AG04449 (cell line): ENCODE results near the gene WNT16.
A peak's percentile ranks its signal among the peaks of the same experiment; 100 is the strongest.

Experiments
- CTCF ChIA-PET: fragments of 350-600 bp; formaldehyde crosslinking; extraction: SDS; loops from one replicate; lab custom pipeline; 2021; ENCODE audit warnings: antibody characterized with exemption; lab: Yijun Ruan, JAX
- POLR2A ChIA-PET: fragments of 400-600, 350-600 bp; formaldehyde crosslinking; extraction: SDS; loops from one replicate; lab custom pipeline; 2020; ENCODE audit warnings: antibody characterized with exemption, inconsistent platforms; lab: Yijun Ruan, JAX
- DNase-seq: peaks from one replicate; pipeline ENCODE4 v3.0.0-alpha.2; 2010; ENCODE audit warnings: low read depth, low spot score
- H3K4me3 ChIP-seq: 2 replicates; pipeline ENCODE4 v1.5.1; 2011; ENCODE audit warnings: low read depth, mild to moderate bottlenecking, control low read depth, low read length
- TF ChIP-seq, protein P1 (sequence below): IDR thresholded peaks from one replicate; pipeline ENCODE4 v1.5.1; 2011; ENCODE audit warnings: mild to moderate bottlenecking, moderate library complexity, low read length, control low read depth, inconsistent platforms; ENCODE audit not compliant: insufficient read depth; ENCODE audit errors: missing control alignments

The WNT16 gene

DNA sequence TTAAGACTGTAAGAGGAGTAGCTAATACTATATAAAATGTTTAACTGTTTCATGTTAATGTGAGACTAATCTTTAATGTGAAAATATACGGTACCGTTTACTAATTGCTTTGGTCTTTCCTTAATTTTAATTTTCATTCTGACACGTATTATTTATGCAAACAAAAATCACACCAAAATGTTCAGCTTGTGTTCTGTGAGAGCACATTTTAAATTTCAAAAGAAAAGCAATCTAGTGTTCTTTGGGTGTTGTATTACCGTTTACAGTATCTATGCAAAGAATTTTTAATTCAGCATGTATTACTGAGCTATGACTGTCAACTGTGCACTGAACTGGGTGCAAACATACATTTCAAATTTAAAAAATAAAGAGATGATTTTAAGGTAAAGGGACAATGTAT is 2.2 kb downstream of the WNT16 start:
- ChIA-PET POLR2A (no interaction called here), CTCF (interaction anchor here (0.6 to 2.0 kb wide), 4 partner anchors 25 to 203 kb away, joined by 3 to 6 read pairs (median 5); no protein-coding TSS in a partner anchor)
- no peak overlapping the region for H3K4me3 ChIP-seq
- no peak for DNase-seq
- TF ChIP-seq, protein P1, sequence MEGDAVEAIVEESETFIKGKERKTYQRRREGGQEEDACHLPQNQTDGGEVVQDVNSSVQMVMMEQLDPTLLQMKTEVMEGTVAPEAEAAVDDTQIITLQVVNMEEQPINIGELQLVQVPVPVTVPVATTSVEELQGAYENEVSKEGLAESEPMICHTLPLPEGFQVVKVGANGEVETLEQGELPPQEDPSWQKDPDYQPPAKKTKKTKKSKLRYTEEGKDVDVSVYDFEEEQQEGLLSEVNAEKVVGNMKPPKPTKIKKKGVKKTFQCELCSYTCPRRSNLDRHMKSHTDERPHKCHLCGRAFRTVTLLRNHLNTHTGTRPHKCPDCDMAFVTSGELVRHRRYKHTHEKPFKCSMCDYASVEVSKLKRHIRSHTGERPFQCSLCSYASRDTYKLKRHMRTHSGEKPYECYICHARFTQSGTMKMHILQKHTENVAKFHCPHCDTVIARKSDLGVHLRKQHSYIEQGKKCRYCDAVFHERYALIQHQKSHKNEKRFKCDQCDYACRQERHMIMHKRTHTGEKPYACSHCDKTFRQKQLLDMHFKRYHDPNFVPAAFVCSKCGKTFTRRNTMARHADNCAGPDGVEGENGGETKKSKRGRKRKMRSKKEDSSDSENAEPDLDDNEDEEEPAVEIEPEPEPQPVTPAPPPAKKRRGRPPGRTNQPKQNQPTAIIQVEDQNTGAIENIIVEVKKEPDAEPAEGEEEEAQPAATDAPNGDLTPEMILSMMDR: no peak

DNA sequence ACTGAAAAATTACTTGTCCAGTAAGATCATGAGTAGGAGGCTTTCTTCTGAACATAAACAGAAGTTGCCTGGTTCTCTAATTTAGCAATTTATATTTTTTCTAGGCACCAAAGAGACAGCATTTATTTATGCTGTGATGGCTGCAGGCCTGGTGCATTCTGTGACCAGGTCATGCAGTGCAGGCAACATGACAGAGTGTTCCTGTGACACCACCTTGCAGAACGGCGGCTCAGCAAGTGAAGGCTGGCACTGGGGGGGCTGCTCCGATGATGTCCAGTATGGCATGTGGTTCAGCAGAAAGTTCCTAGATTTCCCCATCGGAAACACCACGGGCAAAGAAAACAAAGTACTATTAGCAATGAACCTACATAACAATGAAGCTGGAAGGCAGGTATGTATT is 2.8 kb downstream of the WNT16 start:
- ChIA-PET CTCF (no interaction called here), POLR2A (no interaction called here)
- TF ChIP-seq, protein P1: no peak
- DNase-seq: no peak
- no peak overlapping the region for H3K4me3 ChIP-seq

DNA sequence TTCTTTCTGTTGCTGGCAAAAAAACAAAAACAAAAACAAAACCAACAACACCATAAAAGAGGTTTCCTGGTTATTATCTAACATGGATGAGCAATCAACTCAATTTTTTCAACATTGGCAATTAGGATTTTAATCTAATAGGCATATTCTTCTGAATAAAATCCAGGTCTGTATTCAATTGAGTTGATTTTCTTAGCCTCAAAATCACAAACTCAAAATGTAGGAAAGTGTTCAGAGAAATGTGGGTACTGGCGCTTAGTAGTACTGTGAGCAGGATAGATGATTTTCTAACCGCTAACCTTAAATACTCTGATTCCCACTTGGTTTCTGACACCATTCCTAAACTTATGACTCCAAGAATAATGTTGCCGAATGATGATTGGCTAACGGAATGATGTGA is 5.6 kb downstream of the WNT16 start:
- CTCF ChIA-PET: no interaction called here
- DNase-seq: no peak
- POLR2A ChIA-PET: no interaction called here
- H3K4me3 ChIP-seq: no peak overlapping the region
- TF ChIP-seq, protein P1: no peak

DNA sequence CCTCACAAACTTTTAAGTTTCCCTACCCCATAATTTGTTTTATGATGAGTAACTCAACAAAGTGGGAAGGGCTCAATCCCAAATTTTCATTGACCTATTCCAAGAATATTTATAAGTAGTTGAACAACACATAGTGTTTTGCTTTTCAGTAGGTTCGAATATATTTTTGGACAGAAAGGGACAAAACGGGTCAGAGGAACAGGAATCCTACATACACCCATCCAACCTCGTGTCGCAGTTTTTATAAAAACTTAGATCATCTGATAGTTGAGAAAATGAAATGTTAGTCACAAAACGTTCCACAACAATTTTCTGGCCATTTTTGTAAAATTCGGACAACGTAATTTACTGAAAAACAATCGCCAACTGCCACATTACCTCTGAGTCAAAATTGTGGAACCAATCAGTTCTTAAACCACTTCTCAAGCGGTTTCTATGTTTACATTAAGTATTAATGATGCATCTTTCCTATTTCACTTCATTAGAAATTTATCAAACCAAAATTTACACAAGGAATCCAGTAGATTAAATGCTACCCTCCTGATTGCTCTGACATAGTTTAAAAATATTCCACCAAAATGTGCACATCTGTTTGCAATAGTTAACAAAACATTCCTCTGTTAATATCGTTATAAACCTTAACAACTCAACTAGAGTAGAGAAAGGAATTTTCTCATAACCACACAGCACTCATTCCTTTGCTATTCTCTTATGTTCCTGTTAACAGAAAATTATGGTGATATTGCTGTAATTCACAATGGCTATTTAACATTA is 6.3 kb downstream of the WNT16 start:
- no peak for DNase-seq
- CTCF ChIA-PET: interaction anchor here (0.6 kb wide), 1 partner anchor 11 kb away, joined by 3 read pairs; no protein-coding TSS in a partner anchor
- TF ChIP-seq, protein P1: no peak
- H3K4me3 ChIP-seq: no peak overlapping the region
- POLR2A ChIA-PET: no interaction called here

DNA sequence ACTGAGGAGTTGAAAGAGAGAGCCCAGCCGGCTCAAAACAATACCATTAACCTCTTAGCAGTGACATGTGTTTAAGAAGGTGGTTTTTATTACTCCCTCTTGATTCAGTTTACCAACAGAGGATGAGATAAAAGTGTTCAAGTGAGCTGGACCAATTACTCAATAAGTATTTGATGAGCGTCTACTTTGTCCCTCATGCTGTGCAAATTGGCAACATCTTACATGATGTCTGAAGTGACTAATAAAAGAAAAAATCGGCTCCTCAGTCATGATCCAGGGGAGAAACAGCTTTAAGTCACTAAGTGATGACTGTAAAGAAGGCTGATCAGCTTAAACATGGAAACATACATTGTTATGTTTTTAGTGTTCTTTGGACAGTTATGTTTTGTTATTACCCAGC is 7.8 kb downstream of the WNT16 start:
- H3K4me3 ChIP-seq: no peak overlapping the region
- DNase-seq: no peak
- ChIA-PET POLR2A (no interaction called here), CTCF (interaction anchor here (0.7 to 3.2 kb wide), 18 partner anchors 12 to 544 kb away, joined by 3 to 26 read pairs (median 4); partner anchors contain the start of genes CPED1 and FAM3C)
- TF ChIP-seq, protein P1: no peak

DNA sequence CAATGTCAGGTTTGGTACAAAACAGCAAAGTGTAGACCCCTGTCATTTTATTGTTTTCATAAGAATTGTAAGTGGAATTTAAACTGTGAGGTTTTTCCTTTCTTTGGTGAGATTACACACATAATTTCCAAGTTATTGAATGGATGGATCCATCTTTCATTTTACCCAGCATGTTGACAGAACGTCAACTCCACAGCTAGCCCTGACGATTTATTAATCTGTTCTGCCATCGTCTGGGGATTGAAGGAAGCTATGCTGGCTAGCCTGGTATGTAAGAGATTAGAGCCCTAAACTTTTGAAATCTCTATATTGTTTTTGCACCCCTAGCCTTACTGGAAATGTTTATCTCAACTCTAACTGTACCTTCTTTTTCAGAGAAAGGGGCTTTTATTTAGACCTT is 8.6 kb downstream of the WNT16 start:
- TF ChIP-seq, protein P1: peak; percentile 28
- no peak overlapping the region for H3K4me3 ChIP-seq
- CTCF ChIA-PET: interaction anchor here (0.7 to 3.2 kb wide), 17 partner anchors 13 to 545 kb away, joined by 3 to 26 read pairs (median 5); partner anchors contain the start of genes CPED1 and FAM3C
- DNase-seq: no peak
- POLR2A ChIA-PET: no interaction called here
